GM12891 (cell line): Measurements from ENCODE around the gene AFG3L2.

Experiments
- POLR2A ChIP-seq: IDR thresholded peaks from 2 replicates; pipeline ENCODE4 v1.6.1; 2011; ENCODE audit warnings: low read depth, low read length, control low read depth
- TAF1 ChIP-seq: IDR thresholded peaks from 2 replicates; pipeline ENCODE4 v1.6.1; 2011; ENCODE audit warnings: low read depth, low read length, control low read depth

DNA sequence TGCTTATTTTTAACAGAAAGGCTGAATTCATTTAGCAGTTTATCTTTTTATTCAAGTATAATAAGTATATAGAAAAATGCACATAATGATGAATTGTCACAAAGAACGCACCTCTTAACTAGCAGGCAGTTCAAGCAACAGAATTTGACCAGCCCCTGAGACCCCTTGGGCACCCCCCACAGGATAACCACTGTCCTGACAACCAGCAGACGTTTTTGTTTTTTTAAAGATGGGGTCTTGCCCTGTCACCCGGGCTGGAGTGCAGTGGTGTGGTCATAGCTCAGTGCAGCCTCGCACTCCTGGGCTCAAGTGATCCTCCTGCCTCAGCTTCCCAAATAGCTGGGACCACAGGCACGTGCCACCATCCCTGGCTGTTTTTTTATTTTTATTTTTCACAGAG is 44.7 kb upstream of the AFG3L2 start:
- TF ChIP-seq TAF1 (no peak), POLR2A (no peak)
